Suppressor macrophage treated with lipopolysaccharide for 1 hour (primary cell): ENCODE data around the gene IRF8.
A peak's percentile ranks its signal among the peaks of the same experiment; 100 is the strongest.
"Not testable (repeated sequence)": the region's sequence is repeated elsewhere in the genome, so short reads cannot be mapped to it uniquely, and the experiment has no call there.

ENCODE experiments used
- DNase-seq, 3 donors: peaks; one replicate each; pipeline ENCODE4 v3.0.0-alpha.2; 2020 to 2022

IRF8 gene, protein sequence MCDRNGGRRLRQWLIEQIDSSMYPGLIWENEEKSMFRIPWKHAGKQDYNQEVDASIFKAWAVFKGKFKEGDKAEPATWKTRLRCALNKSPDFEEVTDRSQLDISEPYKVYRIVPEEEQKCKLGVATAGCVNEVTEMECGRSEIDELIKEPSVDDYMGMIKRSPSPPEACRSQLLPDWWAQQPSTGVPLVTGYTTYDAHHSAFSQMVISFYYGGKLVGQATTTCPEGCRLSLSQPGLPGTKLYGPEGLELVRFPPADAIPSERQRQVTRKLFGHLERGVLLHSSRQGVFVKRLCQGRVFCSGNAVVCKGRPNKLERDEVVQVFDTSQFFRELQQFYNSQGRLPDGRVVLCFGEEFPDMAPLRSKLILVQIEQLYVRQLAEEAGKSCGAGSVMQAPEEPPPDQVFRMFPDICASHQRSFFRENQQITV

DNA sequence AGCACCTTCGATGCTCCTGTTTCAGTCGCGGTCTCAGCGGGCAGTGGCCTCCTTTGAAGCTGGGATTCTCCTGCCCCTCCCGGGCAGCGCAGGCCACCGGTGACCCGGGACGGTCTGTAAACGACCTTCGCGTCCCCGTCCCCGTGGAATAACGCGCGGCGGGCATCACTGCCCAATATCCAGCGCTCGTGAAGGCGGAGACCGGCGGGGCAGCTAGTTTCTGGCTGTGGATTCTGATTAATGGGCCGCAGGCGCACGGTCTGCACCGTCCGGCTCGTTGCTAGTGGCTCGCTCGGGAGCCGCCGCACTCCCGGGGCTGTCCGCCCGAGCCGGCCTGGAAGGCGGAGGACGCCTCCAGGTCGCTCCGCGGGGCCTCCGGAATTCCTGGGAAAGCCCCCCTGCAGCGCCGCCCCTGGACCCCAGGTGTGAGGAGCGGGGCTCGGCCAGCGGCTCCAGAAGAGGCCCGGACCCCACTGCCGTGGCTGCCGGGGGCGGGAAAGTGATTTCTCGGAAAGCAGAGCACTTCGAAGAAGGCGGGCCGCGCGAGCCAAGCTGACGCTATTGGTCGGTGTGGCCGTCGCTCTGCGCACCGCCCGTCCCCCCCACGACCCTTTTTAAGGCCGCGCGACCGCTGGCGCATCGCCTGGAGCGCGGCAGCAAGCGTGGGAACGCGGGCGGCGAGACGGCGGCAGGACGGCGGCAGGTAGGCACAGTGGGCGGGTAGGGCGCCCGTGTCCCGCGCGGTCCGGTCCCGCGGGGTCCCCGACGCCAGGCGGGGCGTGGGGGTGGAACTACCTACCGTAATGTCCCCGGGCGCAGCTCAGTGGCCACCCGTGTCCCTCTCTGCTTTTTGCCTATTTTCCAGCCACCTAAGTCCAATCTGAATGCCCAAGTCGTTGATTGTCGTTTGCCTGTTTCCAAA lies at the start of gene IRF8:
IRF8 (plus strand) TSS at position 642 of the 922 bp plus-strand sequence. CDS start 3,854 bp downstream, outside the sequence.
- DNase-seq: peak; percentile 96 to 98 (median 97)

DNA sequence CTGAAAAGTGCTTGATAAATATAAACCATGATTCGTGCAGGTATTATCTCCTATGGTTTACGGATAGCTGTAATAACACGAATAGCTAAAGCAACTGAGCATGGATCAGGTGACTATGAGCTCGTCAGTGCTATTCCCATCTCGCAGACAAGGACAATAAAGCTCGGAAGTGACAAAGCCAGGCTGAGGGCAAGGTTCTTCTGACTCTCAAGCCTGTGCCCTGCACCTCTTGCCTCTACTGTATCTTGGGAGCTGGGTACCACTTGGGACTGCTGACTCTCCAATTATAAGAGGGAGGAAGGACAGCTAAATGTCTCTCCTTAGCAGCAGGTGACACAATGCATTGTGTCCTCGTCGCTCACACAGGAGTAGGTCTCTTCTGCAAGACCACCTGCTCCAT lies 49.6 kb upstream of the IRF8 start:
- DNase-seq: no peak

DNA sequence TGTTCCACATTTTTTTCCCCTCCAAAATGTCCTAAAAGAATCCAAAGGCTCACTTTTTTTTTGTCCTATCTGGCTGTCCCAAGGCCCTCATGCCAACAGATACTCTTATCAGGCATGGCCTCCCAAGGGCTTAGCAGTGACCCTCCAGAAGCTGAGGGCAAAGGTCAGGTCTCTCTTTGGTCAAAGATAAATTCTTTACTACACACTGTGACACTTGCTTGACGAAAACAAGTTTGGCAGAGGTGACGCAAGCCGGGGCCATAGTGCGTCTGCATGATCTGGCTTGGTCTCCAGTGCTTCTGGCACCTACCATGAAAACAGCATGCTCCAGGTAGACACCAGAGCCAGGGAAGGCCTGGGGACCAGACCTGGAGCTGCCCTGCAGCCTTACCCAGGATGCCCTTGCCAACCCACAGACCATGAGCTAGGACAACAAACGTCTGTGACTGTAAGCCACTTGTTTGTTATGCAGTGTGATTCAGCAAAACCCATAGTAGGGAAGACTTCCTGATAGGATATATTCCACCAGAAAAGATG lies 48.5 kb upstream of the IRF8 start:
- no peak for DNase-seq

DNA sequence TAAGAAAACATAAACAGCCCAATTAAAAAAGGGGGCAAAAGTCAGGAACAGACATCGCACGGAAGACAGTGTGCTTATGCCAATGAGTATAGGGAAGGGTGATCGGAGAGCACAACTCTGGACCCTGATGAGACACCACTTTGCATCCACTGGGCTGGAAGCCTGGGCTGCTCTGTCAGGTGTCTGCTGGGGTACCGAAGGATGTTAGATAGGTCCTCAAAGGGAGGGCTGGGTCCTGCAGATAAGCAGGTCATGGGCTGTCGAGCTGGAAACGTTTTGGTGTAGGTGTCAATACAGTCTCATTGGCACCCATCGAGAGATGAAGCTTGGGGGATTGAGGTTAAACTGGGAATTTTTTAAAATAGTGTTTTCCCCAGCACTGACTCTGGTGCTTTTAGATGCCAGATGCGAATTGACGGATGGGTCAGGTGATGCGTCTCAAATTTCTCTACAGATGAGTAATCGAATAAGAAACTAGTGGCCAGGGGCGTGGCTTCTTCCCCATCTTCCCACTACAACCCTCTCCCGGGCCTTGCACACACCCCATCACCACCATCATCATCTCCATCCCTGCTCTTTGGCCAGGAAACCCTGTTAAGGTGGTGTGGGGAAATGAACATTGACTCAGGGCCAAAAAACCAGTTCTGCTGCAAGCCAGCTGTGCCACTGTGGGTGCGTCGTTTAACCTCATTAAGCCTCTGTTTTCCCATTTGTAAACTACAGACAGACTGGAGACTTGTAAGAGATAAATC lies 47.8 kb upstream of the IRF8 start:
- peak; percentile 74 to 83 (median 83) for DNase-seq

DNA sequence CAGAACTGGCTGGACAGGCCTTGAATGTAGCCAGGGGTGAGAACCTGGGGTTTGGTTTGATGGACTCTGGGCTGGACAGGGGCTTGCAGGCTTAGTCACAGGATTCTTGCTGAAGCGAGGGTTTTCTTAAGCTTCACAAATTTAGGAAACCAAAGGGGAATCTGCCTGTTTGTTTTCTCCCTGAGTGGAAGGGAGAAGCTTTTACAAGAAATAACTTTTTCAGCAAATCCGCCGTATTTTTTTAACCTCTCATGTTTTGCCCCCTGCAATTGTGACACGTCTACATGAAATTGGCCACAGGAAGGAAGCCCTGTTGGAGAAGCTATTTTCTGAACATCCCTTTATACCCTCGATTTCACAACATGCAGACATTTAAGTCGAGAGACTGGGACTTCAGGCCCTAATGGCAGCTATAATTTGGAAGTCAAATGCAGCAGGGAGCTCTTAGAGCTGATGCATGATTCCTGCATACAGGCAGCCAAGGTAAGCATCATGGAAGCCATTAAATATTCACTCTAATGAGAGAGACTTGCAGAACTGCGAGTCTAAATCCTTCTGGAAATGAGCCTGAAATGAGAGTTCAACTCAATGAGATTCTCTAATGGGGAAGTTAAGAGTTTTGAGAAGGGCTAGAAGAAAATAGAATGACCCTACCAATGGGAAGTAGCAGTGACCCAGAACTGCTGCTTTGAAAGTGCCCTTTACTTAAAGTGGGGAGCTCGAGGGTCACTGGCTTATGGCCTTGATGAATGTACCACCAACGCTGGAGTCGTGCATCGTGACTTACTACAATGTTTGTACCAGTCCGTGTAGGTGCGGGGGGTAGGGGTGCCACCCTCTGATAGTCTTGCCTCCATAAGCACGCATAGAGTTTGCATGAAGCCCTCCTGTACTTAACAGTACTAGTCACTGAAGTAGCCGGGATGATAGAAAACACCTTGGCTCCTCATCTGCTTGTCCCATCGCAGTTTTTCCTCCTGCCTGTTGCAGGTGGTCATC lies 45.1 kb upstream of the IRF8 start:
- DNase-seq: peak; percentile 73 to 86 (median 77)

DNA sequence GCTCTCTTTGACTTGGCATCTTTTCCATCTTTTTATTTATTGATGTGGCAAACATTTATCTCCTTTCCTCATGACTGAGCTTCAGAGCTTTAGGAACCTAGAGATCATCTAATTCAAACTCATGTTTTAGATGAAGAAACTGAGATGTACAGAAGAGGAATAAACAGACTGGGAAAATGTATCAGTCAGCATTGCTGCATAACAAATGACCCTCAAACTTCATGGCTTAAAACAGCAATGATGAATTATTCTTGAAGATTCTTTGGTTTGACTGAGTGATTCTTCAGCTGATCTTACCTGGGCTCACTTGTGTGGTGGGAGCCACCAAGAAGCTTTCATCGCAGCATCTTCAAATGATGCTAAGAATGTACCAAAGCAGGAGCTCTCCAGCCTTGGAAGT lies 44.0 kb upstream of the IRF8 start:
- no peak for DNase-seq

DNA sequence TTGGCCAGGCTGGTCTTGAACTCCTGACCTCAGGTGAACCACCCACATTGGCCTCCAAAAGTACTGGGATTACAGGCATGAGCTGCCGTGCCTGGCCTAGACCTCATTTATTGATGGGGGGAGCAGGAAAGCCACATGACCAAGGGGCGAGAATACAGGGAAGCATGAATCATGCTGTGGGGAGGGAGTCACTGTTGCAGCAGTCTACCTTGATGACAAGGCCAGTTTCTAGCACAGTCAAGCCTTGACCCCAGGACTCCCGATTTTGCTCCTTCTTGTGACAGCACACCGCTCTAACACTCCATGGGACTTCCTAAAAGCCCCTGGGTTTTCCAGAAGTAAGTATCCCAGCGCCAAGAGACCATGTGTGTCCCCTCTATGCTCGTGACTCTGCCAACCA lies 42.9 kb upstream of the IRF8 start:
- DNase-seq: peak; percentile 53 to 61 (median 53)

DNA sequence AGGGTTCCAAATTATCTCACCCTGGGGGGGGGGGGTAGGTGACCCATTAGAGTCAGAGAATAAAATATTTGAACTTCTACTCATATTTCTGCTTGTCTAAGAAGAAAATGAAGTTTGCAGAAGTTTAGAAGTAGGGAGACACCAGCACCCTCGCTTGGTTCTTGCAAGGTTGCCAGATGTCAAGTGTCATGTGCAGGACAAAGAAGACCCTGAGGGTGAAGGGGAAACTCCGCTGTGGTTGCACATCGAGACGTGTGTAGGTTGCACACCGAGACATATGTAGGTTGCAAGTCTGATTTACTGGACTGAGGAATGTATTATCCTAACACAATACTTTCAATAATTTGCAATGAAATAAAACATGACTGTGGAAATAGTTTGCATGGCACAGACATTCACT lies 42.4 kb upstream of the IRF8 start:
- DNase-seq: peak; percentile 62 to 66 (median 64)

DNA sequence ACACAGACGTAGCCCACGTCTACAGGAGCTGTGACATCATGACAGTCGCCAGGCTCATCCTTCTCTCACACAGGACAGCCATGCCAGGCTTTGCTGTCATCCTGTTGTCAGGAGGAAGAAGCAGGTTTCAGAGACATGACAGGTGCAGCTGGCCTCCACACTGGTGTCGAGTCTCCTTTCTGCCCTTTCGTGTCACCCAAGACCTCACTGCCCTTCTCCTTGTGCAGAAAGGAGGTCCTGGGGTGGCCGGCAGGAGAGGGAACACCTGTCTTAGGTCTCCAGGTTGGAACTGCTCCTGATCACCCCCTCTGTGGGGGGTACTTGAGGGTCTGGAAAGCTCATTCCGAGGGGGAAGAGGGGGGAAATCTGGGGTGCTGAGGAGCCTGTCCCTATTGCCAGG lies 41.6 kb upstream of the IRF8 start:
- DNase-seq: no peak

GRCh38 chr16:85858571-85858970 lies 40.4 kb upstream of the IRF8 start:
- DNase-seq: not testable (repeated sequence)

- DNase-seq: peak; percentile 78 to 87 (median 87)
These were observed 39.8 kb upstream of the IRF8 start for GRCh38 chr16:85858984-85859817.

GRCh38 chr16:85859818-85860125 lies 39.2 kb upstream of the IRF8 start:
- DNase-seq: peak; percentile 47 to 69 (median 58)

DNA sequence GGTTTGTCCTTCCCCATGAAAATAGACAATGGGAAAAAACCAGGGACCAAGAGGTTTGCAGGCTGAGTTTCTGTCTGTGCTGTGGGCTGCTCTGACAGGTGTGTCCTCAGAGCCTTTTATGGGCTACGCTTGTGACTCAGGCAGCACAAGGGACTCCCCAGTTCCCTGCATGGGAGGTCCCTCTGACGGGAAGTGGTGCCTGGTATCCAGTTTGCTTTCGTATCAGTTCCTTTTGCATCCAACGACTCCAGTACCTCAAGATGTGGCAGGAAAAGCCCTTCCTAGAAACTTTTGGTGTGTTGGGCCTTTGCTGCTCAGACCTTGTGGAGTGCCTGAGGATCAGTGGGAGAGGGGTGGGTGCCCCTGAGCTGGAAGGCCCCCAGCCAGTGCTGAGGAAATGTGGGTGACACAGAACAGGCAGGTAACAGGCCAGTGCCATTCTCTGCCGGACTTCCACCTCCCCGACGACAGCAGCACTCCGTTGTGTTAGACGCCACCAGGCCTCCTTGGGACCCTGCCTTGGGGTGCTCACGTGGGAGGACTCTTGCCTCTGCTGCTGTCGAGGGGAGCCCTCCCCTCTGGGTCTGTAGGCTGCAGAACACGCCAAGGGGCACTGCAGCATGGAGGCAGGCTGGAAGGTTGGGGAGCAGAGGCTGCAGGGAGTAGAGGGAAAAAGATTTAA lies 38.4 kb upstream of the IRF8 start:
- peak; percentile 76 to 89 (median 83) for DNase-seq

- DNase-seq: no peak
These were observed 37.7 kb upstream of the IRF8 start for GRCh38 chr16:85861095-85861825.

DNA sequence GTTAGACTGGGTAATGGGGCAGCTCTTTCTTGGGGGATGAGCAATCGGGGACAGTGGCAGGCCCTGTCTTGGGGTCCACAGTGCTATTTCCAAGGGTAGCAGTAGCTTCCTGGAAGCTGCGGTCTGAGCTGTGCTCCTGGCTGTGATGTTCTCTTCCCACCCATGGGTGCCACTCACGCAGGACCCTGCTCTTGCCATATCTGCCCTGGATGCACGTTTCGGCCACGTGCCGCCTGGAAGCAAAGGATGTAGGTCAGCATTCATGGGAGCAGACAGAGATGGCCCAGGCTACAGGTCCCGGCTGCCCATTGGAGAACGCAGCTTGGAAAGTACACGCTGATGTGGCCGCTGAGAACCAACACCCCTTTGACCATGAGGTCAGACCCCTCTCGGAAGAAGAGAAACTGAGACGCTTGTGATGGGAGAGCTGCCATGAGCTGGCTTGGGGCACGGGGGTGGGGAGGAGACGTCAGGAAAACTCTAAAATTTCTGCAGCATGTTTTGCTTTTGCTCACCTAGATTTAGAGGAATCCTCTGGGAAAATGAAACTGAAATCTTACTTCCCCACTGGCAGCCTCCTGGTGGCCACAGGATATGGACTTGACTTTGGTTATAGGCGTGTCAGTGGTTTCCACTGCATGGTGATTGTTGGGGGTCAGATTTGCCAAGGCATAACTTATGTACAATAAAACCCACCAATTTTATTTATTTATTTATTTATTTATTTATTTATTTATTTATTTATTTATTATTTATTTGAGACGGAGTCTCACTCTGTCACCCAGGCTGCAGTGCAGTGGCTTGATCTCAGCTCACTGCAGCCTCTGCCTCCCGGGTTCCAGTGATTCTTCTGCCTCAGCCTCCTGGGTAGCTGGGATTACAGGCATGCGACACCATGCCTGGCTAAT lies 36.2 kb upstream of the IRF8 start:
- peak; percentile 57 to 81 (median 68) for DNase-seq

DNA sequence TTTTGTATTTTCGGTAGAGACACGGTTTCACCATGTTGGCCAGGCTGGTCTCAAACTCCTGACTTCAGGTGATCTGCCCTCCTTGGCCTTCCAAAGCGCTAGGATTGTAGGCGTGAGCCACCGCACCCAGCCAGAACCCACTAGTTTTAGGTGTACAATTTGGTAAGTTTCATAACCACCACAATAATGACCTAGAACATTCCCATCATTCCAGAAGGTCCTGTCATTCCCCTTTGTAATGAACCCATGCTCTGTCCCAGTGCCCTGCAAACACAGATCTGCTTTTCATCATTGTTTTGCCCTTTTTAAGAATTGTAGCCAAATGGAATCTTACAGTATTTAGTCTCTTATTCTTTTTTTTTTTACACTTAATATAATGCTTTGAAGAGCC lies 35.6 kb upstream of the IRF8 start:
- DNase-seq: no peak

DNA sequence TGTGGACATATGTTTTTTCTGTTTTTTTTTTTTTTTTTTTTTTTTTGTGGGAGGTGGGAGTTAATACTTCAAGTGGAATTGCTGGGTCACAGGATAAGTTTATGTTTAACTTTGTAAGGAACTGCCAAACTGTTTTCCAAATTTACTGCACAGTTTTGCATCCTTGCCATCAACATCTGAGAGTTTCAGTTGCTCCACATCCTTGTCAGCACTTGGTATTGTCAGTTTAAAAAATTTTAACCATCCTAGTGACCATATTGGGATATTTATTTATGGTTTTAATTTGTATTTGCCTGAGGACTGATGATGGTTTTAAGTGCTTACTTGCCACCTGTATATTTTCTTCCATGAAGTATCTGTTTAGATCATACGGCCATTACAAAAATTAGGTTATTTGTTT lies 34.0 kb upstream of the IRF8 start:
- no peak for DNase-seq

DNA sequence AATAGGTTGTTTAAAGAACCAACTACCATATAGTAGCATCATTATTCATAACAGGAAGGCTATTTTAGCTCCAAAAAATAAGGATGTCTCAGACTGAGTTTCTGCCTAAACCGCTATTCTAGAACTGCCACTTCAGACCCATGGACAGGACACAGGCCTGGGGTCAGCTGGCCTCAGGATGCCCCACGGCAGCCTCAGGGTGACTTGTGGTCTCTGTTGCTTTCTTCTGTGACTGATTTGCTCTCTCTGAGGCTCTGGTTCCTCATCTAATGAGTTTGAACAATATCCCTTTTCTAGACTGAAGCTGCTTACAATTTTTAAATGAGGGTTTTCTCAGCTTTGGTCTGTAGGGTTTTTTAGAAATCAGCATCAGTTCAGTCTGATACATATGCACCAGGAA lies 31.8 kb upstream of the IRF8 start:
- no peak for DNase-seq
